HG03175 (cell line): Measurements from ENCODE around the gene PTH2.

Source experiments
- ATAC-seq: cut with Tn5 transposase; IDR thresholded peaks from one replicate; pipeline ENCODE4 v1.9.1; 2021; ENCODE audit warnings: mild to moderate bottlenecking, moderate library complexity; ENCODE audit not compliant: unreplicated experiment

The PTH2 gene

GRCh38 chr19:49415102-49415809 lies 8.0 kb downstream of the PTH2 start:
- no peak for ATAC-seq

GRCh38 chr19:49414256-49414655 lies 9.0 kb downstream of the PTH2 start:
- ATAC-seq: no peak

DNA sequence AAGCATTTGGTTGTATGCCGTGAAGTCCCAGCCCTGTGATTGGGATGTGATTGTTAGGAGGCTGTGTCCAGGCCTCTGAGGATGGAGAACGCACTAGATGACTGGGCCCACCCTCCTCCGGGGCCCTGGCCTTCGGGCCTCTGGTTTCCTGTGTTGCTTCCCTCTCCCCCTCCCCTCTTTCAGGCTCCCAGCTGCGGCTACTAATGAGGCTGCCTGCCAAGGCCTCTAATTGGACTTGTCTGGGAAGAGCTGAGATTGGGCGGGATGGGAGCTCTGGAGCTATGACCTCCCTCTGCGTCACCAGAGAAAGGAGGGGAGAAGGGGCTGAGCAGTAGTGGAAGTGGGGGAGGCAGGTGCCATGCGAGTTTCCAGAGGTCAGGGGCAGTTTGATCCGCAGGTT lies 9.9 kb downstream of the PTH2 start:
- no peak for ATAC-seq

DNA sequence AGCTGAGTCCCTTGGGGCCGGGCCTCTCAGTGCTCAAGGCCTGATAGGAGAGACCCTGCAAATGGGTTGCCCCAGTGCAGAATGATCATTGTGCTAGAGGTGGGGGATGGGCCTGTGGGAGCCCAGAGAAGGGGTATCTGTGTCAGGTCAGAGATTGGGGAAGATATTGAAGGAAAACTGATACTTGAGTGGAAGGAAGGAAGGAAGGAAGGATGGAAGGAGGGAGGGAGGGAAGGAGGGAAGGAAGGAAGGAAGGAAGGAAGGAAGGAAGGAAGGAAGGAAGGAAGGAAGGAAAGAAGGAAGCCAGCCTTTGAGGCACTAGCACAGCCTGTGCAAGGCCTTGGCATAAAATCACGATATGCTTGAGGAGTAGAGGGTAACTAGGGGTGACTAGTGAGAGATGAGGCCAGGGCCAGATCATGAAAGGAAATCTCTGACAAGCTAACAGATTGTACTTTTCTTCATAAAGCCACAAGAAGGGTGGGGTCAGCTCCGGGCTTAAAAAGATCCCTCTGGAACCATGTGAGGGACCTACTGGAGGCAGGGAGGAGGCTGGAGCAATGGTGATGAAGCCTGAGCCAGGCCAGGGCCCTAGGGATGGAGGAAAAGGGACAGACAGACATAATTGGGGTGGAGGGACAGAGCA lies 11.4 kb downstream of the PTH2 start:
- no peak for ATAC-seq

DNA sequence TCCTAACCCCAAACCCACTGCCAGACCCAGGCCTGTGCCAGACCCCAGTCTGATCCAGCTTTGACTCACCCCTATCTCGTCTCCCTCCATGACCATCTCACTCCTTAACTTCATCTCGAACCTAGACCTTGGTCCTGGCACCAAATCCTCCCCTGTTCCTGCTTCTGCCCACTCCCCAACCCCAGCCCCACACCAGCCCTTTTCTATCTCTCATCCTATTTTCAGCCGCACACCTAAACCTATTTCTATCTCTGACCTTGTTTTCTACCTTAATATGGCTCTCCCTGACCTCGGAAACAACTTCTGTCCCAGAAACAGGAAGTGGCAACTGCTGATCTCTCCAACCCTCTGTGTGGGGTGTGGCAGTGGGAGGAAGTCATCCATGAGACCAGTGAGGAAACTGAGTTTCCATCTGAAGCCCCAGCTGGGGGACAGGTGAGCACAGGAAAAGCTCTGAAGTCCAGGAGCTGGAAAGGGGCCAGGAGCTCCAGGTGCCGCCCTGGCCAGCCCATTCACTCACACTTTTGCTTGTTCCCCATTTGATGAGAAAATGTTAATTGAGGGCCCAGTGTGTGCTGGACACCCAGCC lies 13.7 kb downstream of the PTH2 start:
- ATAC-seq: no peak

GRCh38 chr19:49408816-49409440 lies 14.3 kb downstream of the PTH2 start:
- ATAC-seq: no peak

DNA sequence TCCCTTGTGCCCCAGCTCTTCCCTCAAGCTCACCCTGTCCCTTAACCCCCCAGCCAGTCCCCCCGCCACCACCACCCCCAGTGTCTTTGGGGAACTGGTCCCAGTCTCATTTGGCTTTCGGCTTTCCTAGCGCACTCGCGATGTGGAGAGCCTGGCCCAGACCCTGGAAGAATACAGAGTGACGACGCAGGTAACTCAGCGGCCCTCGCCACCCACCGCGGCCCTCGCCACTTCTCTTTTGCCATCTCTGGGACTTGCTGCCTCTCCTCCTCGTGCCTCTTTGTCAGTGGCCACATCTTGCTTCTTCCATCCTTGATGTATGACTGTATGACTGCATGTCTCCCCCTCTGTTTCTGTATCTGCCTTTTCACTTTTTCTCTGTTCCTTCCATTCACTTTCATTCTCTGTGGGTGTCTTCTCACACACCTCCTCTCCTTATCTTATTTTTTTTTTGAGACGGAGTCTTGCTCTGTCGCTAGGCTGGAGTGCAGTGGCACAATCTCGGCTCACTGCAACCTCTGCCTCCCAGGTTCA lies 15.7 kb downstream of the PTH2 start:
- no peak for ATAC-seq

DNA sequence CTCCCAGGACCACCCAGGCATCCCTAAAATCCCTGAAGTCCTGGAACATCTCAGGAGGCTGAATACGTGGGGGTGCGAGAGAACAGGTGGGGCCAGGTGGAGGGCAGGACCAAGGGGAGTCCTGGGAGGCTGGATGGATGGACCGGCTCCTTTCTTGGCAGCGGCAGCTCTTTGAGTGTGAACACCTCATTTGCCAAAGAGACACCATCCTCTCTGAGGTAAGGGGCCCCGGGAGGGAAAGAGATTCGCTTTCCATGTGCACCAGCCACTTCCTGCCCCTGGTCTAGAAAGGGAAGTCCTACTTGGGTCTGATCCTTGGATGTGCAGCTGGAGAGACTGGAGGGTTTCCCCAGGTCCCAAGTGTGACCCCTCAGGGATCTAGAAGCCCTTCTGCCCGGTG lies 16.2 kb downstream of the PTH2 start:
- no peak for ATAC-seq

DNA sequence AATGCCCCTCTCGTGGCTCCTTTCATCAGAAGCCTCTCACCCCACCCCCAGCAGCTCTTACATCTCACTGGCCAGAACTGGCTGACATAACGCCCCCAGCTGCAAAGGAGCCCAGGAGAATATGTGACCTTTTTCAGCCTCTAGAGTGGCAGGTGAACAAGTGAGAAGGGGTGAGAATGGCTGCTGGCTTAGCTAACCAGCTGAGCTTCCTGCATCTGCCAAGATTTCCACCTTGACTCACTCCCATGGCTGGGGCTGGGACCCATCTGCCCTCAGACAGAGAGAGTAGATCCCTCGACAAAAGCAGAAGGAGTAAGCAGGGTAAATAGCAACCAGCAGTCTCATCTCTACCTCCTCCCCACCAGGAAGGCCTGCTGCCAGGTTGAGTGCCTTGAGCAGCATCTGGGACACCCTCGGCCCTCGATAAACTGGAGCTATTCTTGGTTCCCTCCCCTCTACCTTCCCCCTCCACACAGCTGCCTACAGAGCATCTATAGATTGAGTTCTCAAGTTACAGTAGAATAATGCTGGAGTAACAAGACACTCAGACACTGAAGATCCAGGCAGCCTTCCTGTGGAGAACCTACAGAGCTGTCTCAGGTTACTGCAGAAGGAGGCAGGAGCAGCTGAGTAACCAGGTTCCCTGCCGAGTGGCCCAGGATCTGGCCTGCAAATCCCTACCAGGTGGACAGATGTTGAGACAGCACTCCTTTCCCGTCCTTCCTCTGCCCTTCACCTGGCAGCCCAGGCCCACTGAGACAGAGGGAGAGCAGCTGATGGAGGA lies 19.6 kb downstream of the PTH2 start:
- ATAC-seq: no peak

DNA sequence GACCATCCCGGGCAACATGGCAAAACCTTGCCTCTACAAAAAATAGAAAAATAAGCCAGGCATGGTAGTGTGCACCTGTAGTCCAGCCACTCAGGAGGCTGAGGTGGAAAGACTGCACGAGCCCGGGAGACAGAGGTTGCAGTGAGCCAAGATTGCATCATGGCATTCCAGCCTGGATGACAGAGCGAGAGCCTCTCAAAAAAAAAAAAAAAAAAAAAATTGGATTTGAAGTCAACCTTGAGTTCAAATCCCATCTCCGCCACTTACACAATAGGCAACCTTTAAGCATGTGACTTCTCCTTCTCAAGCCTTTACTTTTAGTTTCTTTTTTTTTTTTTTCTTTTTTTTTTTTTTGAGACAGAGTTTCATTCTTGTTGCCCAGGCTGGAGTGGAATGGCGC lies 23.2 kb downstream of the PTH2 start:
- no peak for ATAC-seq

DNA sequence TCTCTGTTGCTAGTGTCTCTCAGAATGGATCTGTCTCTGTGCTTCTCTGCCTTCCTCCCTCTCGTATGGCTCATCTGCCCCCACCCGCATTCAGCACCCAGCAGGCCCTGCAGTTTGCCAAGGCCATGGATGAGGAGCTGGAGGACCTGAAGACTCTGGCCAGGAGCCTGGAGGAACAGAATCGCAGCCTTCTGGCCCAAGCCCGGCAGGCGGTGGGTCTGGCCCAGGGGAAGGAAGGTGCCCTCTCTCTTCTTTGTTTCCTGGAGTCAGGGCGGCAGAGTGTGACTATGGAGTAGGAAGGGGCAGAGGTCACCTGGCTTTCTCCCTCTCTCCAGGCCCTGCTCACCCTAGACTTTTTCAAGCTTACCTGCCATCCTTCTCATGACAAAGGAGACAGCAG lies 24.3 kb downstream of the PTH2 start:
- ATAC-seq: no peak

- ATAC-seq: no peak
Measured at GRCh38 chr19:49398001-49398615, 25.1 kb downstream of the PTH2 start.

GRCh38 chr19:49396738-49397505 lies 26.3 kb downstream of the PTH2 start:
- no peak for ATAC-seq

DNA sequence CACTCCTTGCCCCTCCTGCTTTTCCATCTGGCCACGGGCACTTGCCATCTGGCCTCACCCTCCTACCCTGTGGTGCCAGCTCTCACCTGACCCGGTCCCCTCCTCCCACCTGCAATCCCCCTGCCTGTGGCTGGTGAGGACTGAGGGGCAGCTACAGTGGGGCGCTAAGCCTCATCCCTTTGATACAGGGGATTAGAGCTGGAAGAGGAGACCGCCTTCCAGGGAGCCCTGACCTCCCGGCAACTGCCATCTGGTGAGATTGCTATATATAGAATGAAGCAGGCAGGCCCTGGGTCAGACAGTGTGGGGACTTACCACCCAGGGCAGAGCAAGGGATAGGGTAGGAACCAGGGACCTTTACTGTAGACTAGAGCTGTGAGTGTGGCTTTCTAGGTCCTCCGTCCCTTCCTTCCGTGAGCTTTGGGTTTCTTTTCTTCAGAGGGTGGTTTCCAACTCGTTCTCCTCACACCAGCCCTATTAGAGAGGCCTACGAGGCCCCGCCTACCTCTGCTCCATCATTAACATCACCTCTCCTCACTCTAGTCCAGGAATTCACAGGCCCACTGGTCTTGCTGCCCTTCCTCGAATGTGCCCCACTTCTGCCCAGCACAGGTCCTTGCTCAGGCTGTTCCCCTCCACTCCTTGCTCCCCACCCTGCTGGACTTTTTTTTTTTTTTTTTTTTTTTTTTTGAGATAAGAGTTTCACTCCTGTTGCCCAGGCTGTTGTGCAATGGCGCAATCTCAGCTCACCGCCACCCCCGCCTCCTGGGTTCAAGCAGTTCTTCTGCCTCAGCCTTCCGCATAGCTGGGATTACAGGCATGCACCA lies 27.4 kb downstream of the PTH2 start:
- no peak for ATAC-seq

- ATAC-seq: no peak
Measured at GRCh38 chr19:49393881-49394280, 29.4 kb downstream of the PTH2 start.

DNA sequence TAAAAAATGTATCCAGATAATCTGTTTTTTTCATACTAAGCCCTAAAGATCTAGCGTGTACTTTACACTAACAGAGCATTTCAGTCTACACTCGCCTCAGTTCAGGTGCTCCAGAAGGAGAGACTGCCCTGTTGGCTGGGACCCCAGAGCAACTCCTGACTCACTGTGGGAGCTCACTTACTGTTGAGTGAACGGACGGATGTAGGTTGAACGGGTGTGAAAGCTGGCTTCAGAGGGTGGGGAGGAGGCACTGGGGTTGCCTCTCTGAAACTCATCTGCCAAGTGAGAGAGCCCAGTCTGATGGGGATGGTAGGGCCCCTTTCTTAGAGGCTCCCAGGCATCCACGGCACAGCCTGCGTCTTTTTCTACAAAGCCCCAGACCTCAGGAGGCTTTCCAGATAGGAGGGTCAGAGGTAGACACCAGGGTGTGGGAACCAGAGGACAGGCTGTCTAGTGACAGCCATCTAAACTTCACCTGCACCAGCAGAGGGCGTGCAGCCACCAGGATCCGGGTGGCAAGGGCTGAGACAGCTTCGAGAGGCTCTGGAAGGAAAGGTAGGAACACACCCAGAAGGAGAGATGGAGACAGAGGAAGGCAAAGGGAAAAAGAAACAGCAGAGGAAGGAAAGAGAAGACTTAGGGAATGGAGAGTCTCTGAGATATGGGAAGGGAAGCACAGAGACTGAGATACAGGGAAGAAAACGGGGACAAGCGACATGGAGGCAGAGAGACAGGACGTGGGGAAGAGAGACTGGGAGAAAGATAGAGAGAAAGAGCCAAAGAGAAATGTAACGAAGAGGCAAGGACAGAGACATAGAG lies 31.5 kb downstream of the PTH2 start:
- no peak for ATAC-seq

- no peak for ATAC-seq
Measured at GRCh38 chr19:49390929-49391359, 32.3 kb downstream of the PTH2 start.
